ENCODE data around the gene STMN3. TPM values are rescaled to one million over a fixed set of nuclear protein-coding genes. Genes with fewer than 3 reads are reported as not detected.
"Not testable (repeated sequence)": the region's sequence is repeated elsewhere in the genome, so short reads cannot be mapped to it uniquely, and the experiment has no call there.

STMN3 gene
- total RNA-seq, 1 donor from 2014 or later = 1.5 TPM

- DNase-seq (ENCODE audit: low spot score) (no peak), ATAC-seq (no peak)
Measured at GRCh38 chr20:63619086-63619485, 34.1 kb downstream of the STMN3 start.

- ATAC-seq = no peak
- DNase-seq (ENCODE audit: low spot score) = no peak
Measured at GRCh38 chr20:63618291-63618980, 34.8 kb downstream of the STMN3 start.

GRCh38 chr20:63617876-63618265, 35.4 kb downstream of the STMN3 start:
- DNase-seq (ENCODE audit: low spot score) = no peak
- no peak for ATAC-seq

GRCh38 chr20:63617092-63617875, 35.9 kb downstream of the STMN3 start:
- no peak for DNase-seq (ENCODE audit: low spot score)
- no peak for ATAC-seq

- ATAC-seq; DNase-seq (ENCODE audit: low spot score): not testable (repeated sequence)
Measured at GRCh38 chr20:63613863-63614594, 39.2 kb downstream of the STMN3 start.

GRCh38 chr20:63612276-63612931, 40.8 kb downstream of the STMN3 start:
- DNase-seq (ENCODE audit: low spot score) (no peak), ATAC-seq (no peak)

GRCh38 chr20:63611646-63612045, 41.6 kb downstream of the STMN3 start:
- DNase-seq (ENCODE audit: low spot score) (no peak), ATAC-seq (no peak)

GRCh38 chr20:63610581-63611435, 42.4 kb downstream of the STMN3 start:
- DNase-seq (ENCODE audit: low spot score) (no peak), ATAC-seq (no peak)

- DNase-seq (ENCODE audit: low spot score) = no peak
- ATAC-seq = no peak
Measured at GRCh38 chr20:63606686-63607085, 46.5 kb downstream of the STMN3 start.

- no peak for DNase-seq (ENCODE audit: low spot score)
Measured at GRCh38 chr20:63602321-63602720, 50.9 kb downstream of the STMN3 start.

GRCh38 chr20:63601679-63602078, 51.5 kb downstream of the STMN3 start:
- DNase-seq (ENCODE audit: low spot score); ATAC-seq: not testable (repeated sequence)

More at GRCh38 chr20:63602321-63602720, 50.9 kb downstream of the STMN3 start:
- no peak for ATAC-seq

- DNase-seq (ENCODE audit: low spot score) = no peak
Measured at GRCh38 chr20:63599396-63600050, 53.7 kb downstream of the STMN3 start.

GRCh38 chr20:63598479-63599395, 54.5 kb downstream of the STMN3 start:
- ATAC-seq (no peak), DNase-seq (ENCODE audit: low spot score) (no peak)

More at GRCh38 chr20:63599396-63600050, 53.7 kb downstream of the STMN3 start:
- no peak for ATAC-seq

GRCh38 chr20:63597651-63598478, 55.4 kb downstream of the STMN3 start:
- ATAC-seq (no peak), DNase-seq (ENCODE audit: low spot score) (no peak)

GRCh38 chr20:63596423-63596822, 56.8 kb downstream of the STMN3 start:
- ATAC-seq (no peak), DNase-seq (ENCODE audit: low spot score) (no peak)

- ATAC-seq = no peak
- DNase-seq (ENCODE audit: low spot score) = no peak
Measured at GRCh38 chr20:63595416-63596127, 57.7 kb downstream of the STMN3 start.

- ATAC-seq (no peak), DNase-seq (ENCODE audit: low spot score) (no peak)
Measured at GRCh38 chr20:63594043-63594561, 59.1 kb downstream of the STMN3 start.
